ENCODE results near the gene YWHAQ.

DNA sequence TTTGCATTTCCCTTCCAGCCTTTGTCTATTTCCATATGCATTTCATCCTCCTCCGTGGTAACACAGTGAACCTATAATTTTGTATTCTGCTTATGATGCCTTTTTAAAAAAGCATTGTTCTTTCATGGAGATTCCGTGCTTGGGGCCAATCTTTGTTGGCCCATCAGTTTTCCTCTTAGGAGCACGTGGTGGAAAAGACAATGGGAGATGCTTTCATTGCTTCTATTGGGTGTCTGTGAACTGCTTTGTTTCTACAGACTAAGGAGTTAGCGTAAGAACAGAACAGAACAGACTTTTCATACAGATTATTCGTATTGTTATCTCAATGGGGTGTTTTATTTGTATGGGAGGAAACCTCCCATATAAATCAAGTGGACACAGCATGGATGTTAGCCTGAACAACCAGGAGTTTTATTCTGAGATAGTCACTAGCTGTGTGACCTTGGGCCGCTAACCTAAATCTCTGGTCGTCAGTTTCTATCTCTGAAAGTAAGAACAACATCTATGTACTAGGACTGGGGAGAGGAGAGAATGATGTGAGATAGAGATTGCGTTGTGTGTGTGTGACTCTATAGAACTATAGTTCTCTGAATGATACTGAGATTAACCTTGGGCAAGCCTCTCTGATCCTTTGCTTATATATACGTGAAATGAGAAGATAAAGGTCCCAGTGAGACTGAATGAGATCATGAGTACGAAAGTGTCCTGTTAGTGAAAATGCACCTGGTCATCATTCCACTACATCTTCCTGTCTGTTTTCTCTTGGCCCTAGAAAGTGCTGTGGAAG, 22.9 kb upstream of the YWHAQ start:
- TF ChIP-seq, protein P1, sequence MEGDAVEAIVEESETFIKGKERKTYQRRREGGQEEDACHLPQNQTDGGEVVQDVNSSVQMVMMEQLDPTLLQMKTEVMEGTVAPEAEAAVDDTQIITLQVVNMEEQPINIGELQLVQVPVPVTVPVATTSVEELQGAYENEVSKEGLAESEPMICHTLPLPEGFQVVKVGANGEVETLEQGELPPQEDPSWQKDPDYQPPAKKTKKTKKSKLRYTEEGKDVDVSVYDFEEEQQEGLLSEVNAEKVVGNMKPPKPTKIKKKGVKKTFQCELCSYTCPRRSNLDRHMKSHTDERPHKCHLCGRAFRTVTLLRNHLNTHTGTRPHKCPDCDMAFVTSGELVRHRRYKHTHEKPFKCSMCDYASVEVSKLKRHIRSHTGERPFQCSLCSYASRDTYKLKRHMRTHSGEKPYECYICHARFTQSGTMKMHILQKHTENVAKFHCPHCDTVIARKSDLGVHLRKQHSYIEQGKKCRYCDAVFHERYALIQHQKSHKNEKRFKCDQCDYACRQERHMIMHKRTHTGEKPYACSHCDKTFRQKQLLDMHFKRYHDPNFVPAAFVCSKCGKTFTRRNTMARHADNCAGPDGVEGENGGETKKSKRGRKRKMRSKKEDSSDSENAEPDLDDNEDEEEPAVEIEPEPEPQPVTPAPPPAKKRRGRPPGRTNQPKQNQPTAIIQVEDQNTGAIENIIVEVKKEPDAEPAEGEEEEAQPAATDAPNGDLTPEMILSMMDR (IDR thresholded peaks at IDR 0.05) = no peak
- TF ChIP-seq EZH2 (IDR thresholded peaks at IDR 0.05; ENCODE audit: borderline replicate concordance, insufficient read depth, low read depth, low read length, poor library complexity, severe bottlenecking) = no peak

All from B cell (primary cell).